Body of pancreas (tissue), 4 donors: ENCODE data around the gene NUP58.

Experiments used
- CTCF ChIP-seq, 7 experiments: fragments of 450-650 bp in 4 of 7; fragments of 200-600 bp in 3 of 7; sonication (generic) in 3 of 7; IDR thresholded peaks; one replicate each; pipeline ENCODE4 v1.5.1; 2016 to 2019; ENCODE audit warnings: antibody characterized with exemption in 7 of 7
- POLR2A ChIP-seq, 3 donors: fragments of 450-650 bp; IDR thresholded peaks; one replicate each; pipeline ENCODE4 v1.6.1; 2016; ENCODE audit warnings: antibody characterized with exemption in 3 of 3, mild to moderate bottlenecking in 2 of 3

- no peak for TF ChIP-seq CTCF (IDR thresholded peaks at IDR 0.05)
- no peak for TF ChIP-seq POLR2A (IDR thresholded peaks at IDR 0.05)
These were observed 34.4 kb downstream of the NUP58 start for GRCh38 chr13:25335856-25336255.
